HG02885 (cell line): ENCODE results near the gene ALDH1A3.

Experiments
- ATAC-seq: cut with Tn5 transposase; IDR thresholded peaks from one replicate; pipeline ENCODE4 v1.9.1; 2021; ENCODE audit warnings: mild to moderate bottlenecking; ENCODE audit not compliant: unreplicated experiment, poor library complexity

ALDH1A3 gene

GRCh38 chr15:100880897-100881242, 1.2 kb downstream of the ALDH1A3 start:
- ATAC-seq, result no peak

GRCh38 chr15:100881573-100882336, 2.1 kb downstream of the ALDH1A3 start:
- ATAC-seq, result no peak

- no peak for ATAC-seq
These were observed 5.5 kb downstream of the ALDH1A3 start for GRCh38 chr15:100885116-100885515.

- no peak for ATAC-seq
These were observed 6.2 kb downstream of the ALDH1A3 start for GRCh38 chr15:100885811-100886210.

- ATAC-seq, result no peak
These were observed 7.7 kb downstream of the ALDH1A3 start for GRCh38 chr15:100887211-100887913.

GRCh38 chr15:100889385-100890050, 9.9 kb downstream of the ALDH1A3 start:
- ATAC-seq, result no peak

GRCh38 chr15:100890051-100890720, 10.6 kb downstream of the ALDH1A3 start:
- no peak for ATAC-seq

- ATAC-seq, result no peak
These were observed 11.2 kb downstream of the ALDH1A3 start for GRCh38 chr15:100890850-100891249.

GRCh38 chr15:100891307-100892012, 11.8 kb downstream of the ALDH1A3 start:
- no peak for ATAC-seq

- no peak for ATAC-seq
These were observed 12.4 kb downstream of the ALDH1A3 start for GRCh38 chr15:100892013-100892355.

GRCh38 chr15:100893261-100893963, 13.8 kb downstream of the ALDH1A3 start:
- no peak for ATAC-seq

GRCh38 chr15:100893964-100894295, 14.3 kb downstream of the ALDH1A3 start:
- no peak for ATAC-seq

GRCh38 chr15:100895721-100896120, 16.1 kb downstream of the ALDH1A3 start:
- ATAC-seq, result no peak

- ATAC-seq, result no peak
These were observed 17.9 kb downstream of the ALDH1A3 start for GRCh38 chr15:100897221-100898151.

- ATAC-seq, result no peak
These were observed 18.5 kb downstream of the ALDH1A3 start for GRCh38 chr15:100898152-100898490.

- ATAC-seq, result no peak
These were observed 19.2 kb downstream of the ALDH1A3 start for GRCh38 chr15:100898661-100899462.

GRCh38 chr15:100899601-100900000, 20.0 kb downstream of the ALDH1A3 start:
- ATAC-seq, result no peak

- no peak for ATAC-seq
These were observed 20.6 kb downstream of the ALDH1A3 start for GRCh38 chr15:100900136-100900794.
